HG03439 (cell line): Measurements from ENCODE around the gene SARDH.

Source experiments
- ATAC-seq: cut with Tn5 transposase; IDR thresholded peaks from one replicate; pipeline ENCODE4 v1.9.1; 2021; ENCODE audit warnings: mild to moderate bottlenecking, moderate library complexity; ENCODE audit not compliant: unreplicated experiment

SARDH gene

GRCh38 chr9:133715295-133715865 lies 22.8 kb downstream of the SARDH start:
- no peak for ATAC-seq

GRCh38 chr9:133714606-133715294 lies 23.4 kb downstream of the SARDH start:
- ATAC-seq: no peak

DNA sequence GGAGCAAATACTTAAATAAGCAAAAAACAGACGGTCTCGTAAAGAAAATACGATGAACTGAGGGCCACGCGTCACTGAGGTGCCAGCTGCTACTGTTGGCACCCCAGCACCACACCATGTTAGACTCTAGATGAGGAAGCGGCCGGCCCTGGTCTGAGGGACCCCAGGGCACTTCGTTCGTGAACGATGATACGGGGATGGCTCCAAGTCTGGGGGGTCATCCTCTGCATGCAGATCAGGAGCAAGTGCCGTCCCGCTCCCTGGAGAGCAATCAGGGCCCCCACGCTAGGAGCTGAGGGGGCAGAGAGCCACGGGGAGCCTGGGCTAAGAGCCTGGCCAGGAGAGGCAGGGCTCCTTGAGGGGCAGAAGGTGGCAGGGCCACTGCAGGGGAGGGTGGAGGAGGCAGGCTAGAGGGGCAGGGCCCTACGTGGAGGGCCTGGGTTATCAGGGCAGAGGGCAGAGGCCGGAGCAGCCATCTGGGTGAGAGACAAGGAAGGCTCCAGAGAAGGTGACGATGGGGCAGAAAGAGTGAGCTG lies 24.1 kb downstream of the SARDH start:
- ATAC-seq: no peak

DNA sequence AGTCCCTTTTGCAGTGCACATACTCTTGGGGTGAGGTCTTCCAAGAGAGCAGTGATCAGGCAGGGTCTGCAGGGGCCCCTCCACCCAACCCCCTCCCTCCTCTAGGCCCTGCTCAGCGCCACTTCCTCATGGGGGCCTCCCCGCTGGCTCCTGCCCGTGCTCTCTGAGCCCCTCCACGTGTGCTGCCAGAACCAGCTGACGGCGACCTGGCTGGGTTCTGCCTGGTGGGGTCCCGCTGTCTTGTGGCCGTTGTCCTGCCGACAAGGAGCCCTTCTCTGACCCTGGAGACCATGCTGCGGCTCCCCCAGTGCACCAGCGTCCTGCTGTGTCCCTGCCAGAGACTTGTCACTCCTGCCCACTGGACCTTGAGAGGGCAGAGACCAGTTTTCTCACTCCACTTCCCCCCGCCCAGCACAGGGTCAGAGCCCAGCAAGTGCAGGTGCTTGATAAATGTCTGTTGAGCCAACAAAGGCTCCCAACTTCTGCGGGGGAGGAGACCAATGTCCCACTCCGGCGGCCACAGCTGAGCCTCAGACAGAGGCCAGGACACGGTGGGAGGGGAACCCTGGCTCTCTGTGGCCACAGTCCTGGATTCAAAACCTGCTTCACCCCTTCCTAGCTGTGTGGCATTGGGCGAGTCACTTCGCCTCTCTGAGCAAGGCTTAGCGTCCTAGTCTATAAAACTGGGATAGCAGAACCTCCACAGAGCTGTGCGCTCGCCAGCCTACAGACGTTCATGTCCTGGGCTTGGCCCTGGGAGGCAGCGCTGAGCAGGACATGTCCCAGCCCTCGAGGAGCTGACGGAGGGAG lies 24.8 kb downstream of the SARDH start:
- no peak for ATAC-seq

DNA sequence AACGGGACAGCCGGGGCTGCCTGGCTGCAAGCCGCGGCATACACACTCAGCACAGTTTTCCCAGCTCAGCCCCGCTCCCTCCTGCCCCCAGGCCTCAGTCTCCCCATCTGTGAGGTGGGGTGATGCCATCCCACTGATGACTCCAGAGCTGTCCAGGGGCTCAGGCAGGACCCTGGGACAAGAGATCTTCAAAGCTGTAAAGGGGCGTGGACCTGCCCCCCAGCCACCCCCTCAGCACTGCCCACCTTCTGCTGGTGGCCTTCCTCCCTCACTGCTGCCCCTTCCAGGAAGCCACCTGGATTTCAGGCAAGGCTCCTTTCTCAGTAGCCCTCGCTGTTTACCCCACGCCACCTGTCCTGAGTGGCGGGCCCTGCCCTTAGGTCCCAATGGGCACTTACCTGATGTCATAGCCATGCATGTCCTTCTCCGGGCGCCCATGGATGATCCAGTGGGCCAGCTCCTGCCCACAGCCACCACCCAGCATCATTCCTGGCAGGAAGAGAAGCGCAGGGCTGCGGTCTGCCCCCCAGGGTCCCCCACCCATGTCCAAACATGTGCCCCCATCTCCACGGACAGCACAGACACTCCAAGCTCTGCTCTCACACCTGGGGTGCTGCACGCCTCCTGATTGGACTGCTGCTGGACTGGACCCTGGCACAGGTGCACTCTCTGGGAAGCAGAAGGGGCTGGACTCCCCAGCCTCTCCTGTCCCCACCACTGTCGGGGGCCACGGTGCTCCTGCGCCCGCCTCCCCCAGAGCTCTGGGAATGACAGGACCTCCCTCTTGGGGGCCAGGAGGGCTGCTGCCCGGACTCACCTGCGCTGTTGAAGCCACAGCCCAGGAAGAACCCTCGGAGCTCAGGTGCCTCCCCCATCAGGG lies 25.7 kb downstream of the SARDH start:
- no peak for ATAC-seq

DNA sequence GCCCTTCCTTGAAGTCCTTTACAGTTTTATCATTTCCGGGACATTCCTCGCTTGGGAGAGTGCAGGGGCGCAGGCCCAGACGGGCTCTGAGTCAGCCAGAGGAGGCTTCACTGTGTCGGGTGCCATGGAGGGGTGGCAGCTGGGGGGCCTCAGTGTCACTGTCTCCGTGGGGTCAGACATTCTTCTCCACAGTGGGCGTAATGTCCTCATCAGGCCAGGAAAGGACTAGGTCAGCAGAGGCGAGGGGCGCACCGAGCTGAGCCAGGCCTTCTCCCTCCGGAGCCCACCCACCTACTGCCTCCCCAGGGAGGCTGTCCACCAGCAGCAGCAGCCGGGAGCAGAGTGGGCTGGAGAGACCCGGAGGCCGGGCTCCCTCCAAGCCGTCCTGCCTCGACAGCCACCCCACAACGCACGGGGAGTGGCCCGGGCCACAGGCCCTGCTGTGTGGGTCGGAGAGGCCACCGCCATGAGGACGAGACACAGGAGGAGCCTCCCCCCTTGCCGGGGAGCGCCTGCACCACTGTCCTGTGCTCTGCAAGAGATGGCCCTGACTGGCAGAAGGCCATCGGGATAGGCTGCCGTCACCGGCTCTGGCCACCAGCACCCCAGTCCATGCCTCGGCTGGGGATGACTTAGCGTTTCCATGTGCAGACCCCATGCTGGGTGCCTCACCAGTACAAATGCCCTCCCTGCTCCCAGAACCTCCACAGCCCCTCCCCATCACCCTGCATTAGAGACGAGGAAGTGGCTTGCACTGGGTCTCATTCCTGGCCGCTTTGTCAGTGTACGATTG lies 26.5 kb downstream of the SARDH start:
- ATAC-seq: no peak

- no peak for ATAC-seq
Measured at GRCh38 chr9:133710661-133711427, 27.3 kb downstream of the SARDH start.

DNA sequence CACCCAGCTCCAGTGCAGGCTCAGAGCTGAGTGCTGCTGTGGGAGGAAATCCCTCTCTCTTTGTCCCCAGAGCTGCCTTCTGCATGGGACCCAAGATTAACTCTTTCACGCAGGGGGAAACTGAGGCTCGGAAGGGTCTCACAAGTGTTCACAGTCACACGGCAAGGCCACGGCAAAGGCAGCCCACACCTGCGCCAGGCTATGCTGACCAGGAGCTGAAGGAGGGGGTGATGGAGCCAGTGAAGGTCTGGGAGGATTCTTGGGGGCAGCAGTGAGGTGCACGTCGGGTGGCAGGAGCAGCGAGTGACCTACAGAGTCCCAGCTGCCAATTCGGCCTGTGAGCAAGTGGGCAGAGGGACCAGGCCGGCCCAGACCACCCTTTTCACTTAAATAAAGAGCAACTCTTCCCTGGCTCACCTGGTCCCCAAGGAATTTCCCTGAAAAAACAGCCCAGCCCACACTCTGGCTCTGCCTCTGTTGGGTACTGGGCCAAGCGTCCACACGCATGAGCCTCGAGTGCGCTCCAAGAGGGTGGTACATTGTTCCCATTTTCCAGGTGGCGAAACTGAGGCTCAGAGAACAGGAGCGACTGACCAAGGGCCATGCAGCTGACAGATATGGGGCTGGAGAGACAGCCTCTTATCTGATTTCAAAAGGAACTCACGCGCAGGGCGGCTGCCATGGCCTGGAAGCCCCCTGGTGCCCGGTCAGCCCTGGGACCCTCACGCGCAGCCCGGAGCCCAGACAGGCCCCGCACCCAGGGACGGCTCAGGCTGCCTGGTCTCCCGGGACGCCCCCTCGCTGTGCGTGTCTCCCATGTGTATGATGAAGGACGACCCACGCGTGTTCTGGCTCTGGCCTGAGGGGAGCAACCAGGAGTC lies 28.2 kb downstream of the SARDH start:
- ATAC-seq: no peak

GRCh38 chr9:133709015-133709611 lies 29.0 kb downstream of the SARDH start:
- no peak for ATAC-seq

GRCh38 chr9:133708246-133709014 lies 29.7 kb downstream of the SARDH start:
- no peak for ATAC-seq

GRCh38 chr9:133707763-133708245 lies 30.3 kb downstream of the SARDH start:
- ATAC-seq: no peak

DNA sequence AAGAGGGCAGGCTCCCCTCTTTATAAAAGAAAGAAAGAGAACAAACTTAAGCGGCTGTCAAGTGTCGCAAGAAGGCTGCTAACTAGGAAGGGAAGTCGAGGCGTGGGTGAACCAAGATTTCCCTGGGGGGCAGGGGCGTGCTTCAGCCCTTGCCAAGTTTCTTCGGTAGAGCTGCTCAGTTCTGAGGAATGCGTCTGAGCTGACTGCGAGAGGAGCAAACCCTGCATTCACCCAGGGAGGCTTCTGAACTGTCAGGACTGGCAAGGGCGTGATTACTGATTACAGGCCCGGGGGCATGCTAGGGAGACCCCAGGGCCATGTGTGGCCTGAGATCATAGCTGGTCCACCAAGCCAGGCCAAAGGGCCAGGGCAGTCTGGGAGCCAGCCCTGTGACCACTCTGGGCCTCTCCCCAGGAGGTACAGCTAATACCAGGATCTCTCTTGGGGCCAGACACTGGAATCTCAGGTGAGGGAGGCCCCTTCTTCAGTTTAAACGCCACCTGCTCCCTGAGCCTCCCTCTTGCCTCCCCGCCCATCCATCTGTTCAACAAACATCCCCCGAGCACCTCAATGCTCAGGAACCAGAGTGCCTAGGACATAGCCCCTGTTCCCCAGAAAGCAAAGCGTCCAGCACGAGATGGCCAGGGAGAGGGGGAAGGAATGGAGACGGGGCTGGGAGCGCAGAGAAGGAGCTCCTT lies 30.9 kb downstream of the SARDH start:
- ATAC-seq: no peak

GRCh38 chr9:133706307-133707050 lies 31.7 kb downstream of the SARDH start:
- ATAC-seq: no peak

DNA sequence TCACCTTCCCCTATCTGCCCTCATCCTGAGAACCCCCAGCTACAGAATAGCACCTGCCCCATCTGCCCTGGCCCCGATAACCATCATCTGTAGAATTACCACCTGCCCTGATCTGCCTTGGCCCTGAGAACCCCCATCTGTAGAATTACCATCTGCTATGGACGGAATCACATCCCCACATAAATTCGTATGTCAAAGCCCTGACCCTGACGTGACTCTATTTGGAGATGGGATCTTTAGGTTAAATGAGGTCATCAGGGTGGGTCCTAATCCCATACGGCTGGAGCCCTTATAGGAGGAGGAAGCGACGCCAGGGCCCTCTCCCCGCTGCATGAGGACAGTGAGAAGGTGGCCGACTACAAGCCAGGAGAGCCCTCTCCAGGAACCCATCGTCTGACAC lies 32.6 kb downstream of the SARDH start:
- no peak for ATAC-seq

DNA sequence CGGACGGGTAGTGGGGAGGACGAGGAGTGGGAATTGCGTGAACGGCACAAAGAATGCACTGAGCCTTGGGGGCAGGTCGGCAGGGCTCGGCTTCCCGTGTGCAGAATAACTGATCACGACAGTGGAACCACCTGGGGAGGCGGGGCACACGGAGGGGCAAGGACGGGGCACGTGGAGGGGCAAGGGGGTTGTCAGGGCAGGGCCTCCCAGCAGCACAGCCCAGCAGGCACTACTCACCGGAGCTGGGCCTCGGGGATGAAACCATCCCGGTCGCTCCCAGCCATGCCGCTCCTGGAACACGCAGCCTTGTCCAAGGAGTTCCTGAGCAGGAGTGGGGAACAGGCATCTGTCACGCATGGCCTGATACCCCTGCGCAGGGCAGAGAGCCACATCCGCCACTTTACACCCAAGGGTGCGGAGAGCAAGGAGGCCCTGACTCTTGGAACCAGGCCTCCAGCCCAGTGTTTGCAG lies 33.4 kb downstream of the SARDH start:
- ATAC-seq: no peak
